PFSK-1 (cell line): ENCODE measurements around the gene CALHM3.
A peak's percentile ranks its signal among the peaks of the same experiment; 100 is the strongest.

Experiments
- FOXP2 ChIP-seq: optimal IDR thresholded peaks from 2 replicates; pipeline ENCODE3; 2011; ENCODE audit warnings: borderline replicate concordance, control low read depth, inconsistent platforms; ENCODE audit not compliant: insufficient read depth; ENCODE audit errors: extremely low read length, extremely low read depth
- POLR2AphosphoS5 ChIP-seq: IDR thresholded peaks from 2 replicates; pipeline ENCODE4 v1.6.1; 2012; ENCODE audit warnings: low read depth, mild to moderate bottlenecking, control low read depth, low read length, moderate library complexity
- REST ChIP-seq, 2 experiments: IDR thresholded peaks; 2 replicates each; pipeline versions ENCODE4 v1.6.1 to v1.8.0; 2011 to 2012; ENCODE audit warnings: low read depth in 2 of 2, low read length in 2 of 2, control low read depth in 1 of 2, inconsistent platforms in 1 of 2, mild to moderate bottlenecking in 1 of 2, moderate library complexity in 1 of 2; ENCODE audit not compliant: insufficient read depth in 1 of 2
- SIN3A ChIP-seq: IDR thresholded peaks from 2 replicates; pipeline ENCODE4 v1.6.1; 2012; ENCODE audit warnings: mild to moderate bottlenecking, low read length, moderate library complexity, borderline replicate concordance; ENCODE audit not compliant: insufficient read depth
- TAF1 ChIP-seq: IDR thresholded peaks from 2 replicates; pipeline ENCODE4 v1.6.1; 2012; ENCODE audit warnings: low read length, control low read depth, borderline replicate concordance; ENCODE audit not compliant: insufficient read depth

GRCh38 chr10:103476046-103476768, 2.8 kb downstream of the CALHM3 start:
- TF ChIP-seq POLR2AphosphoS5 (no peak), TAF1 (no peak), SIN3A (no peak), REST (IDR thresholded peaks at IDR 0.05; ENCODE audit: insufficient read depth in 1 of 2, low read depth in 2 of 2, low read length in 2 of 2) (no peak), FOXP2 (peak; percentile 27)
